ENCODE measurements around the gene YY1.
A peak's percentile ranks its signal among the peaks of the same experiment; 100 is the strongest.

YY1 gene

DNA sequence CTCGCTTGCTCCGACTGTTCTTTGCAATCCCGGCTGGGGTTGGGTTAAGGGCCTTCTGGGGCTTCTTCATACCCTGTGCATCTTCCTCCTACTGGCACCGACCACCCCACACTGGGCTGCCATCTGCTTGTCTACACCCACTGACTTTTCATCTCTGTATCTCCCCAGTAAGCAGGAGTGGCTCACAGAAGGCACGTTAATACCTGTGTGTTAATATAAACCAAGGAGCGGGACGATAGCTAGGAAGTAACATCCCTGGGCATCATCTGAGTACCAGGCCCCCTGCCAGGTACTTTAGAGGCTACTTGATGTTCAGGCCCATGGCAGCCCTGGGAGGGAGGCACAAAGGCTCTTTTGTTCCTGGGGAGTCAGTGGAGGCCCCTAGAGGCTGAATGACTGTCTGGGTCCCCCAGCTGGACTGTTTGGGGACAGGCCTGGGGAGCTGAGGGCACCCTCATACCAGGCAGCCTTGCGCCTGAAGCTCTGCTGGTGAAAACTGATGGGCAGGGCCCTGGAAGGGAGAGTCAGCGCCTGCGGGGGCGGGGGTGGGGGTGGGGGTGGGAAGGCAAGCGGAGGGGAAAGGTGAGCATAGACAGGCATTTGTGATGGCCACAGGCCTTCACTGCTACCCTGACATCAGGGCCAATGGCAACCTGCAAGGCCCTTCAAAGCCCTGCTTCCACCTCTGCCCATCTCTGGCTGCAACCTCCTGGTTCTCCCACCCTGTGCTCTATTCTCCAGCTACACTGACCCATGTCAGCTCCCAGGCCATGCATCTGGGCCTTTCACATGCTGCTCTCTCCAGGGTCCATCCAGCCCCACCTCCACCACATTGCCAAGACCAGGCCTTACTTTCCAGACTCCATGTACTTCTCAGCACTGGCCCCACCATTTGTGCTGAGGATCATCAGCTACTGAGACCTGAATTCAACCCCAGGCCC is 45.3 kb upstream of the YY1 start:
- no peak for DNase-seq (ENCODE audit: low spot score)
- TF ChIP-seq, protein P1, sequence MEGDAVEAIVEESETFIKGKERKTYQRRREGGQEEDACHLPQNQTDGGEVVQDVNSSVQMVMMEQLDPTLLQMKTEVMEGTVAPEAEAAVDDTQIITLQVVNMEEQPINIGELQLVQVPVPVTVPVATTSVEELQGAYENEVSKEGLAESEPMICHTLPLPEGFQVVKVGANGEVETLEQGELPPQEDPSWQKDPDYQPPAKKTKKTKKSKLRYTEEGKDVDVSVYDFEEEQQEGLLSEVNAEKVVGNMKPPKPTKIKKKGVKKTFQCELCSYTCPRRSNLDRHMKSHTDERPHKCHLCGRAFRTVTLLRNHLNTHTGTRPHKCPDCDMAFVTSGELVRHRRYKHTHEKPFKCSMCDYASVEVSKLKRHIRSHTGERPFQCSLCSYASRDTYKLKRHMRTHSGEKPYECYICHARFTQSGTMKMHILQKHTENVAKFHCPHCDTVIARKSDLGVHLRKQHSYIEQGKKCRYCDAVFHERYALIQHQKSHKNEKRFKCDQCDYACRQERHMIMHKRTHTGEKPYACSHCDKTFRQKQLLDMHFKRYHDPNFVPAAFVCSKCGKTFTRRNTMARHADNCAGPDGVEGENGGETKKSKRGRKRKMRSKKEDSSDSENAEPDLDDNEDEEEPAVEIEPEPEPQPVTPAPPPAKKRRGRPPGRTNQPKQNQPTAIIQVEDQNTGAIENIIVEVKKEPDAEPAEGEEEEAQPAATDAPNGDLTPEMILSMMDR (conservative IDR thresholded peaks at IDR 0.05; ENCODE audit: low read depth), result no peak
- POLR2A ChIA-PET (ENCODE audit: low non-redundant PET), result interaction anchor here (0.6 kb wide), 1 partner anchor 1284 kb away, joined by 4 read pairs; no protein-coding TSS in a partner anchor
- H3K27ac ChIP-seq, result peak overlapping the region; percentile 86
- CTCF ChIA-PET, result interaction anchor here (0.5 to 3.5 kb wide), 18 partner anchors 11 to 231 kb away, joined by 3 to 25 read pairs (median 3); no protein-coding TSS in a partner anchor

GRCh38 chr14:100199240-100199860 is 39.6 kb upstream of the YY1 start:
- TF ChIP-seq, protein P1 (conservative IDR thresholded peaks at IDR 0.05; ENCODE audit: low read depth), result no peak
- ChIA-PET CTCF (interaction anchor here (0.7 kb wide), 1 partner anchor 79 kb away, joined by 4 read pairs; no protein-coding TSS in a partner anchor), POLR2A (ENCODE audit: low non-redundant PET) (interaction anchor here (0.7 kb wide), 1 partner anchor 13 kb away, joined by 13 read pairs; no protein-coding TSS in a partner anchor)
- peak overlapping the region; percentile 37 for H3K27ac ChIP-seq
- DNase-seq (ENCODE audit: low spot score), result peak; percentile 30

DNA sequence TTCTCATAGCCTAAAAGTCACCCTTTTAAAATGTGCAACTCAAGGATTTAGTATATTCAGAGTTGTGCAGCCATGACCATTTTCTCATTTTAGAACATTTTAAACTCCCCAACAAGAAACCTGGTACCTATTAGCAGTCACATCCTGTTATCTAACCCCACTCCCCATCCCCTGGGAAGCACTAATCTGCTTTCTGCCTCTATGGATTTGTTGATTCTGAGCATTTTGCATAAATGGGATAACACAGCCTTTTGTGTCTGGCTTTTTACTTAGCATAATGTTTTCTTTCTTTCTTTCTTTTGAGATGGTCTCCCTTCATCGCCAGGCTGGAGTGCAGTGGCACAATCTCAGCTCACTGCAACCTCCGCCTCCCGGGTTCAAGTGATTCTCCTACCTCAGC is 38.6 kb upstream of the YY1 start:
- TF ChIP-seq, protein P1 (conservative IDR thresholded peaks at IDR 0.05; ENCODE audit: low read depth), result no peak
- DNase-seq (ENCODE audit: low spot score), result no peak
- CTCF ChIA-PET, result no interaction called here
- POLR2A ChIA-PET (ENCODE audit: low non-redundant PET), result no interaction called here
- H3K27ac ChIP-seq, result no peak overlapping the region

GRCh38 chr14:100201701-100202100 is 37.2 kb upstream of the YY1 start:
- ChIA-PET POLR2A (ENCODE audit: low non-redundant PET) (no interaction called here), CTCF (no interaction called here)

DNA sequence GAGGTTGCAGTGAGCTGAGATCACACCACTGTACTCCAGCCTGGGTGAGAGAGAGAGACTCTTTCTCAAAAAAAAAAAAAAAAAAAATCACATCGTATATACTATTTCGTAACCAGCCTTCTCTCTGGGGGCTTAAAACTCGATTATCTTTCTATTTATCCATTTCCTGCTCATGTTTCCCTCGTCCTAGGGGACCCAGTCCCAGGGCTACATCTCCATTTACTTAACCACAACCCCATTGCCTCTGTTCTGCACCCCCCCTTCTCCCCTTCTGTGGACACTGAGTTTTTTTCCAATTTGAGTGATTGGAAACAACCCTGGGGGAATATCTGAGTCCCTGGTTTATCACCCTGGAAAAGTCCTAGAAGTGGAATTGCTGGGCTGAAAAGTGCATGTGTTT is 36.2 kb upstream of the YY1 start:
- no peak for DNase-seq (ENCODE audit: low spot score)
- CTCF ChIA-PET, result no interaction called here
- POLR2A ChIA-PET (ENCODE audit: low non-redundant PET), result no interaction called here
- TF ChIP-seq, protein P1 (conservative IDR thresholded peaks at IDR 0.05; ENCODE audit: low read depth), result no peak
- no peak overlapping the region for H3K27ac ChIP-seq

More at GRCh38 chr14:100201701-100202100, 37.2 kb upstream of the YY1 start:
- TF ChIP-seq, protein P1 (conservative IDR thresholded peaks at IDR 0.05; ENCODE audit: low read depth), result no peak
- H3K27ac ChIP-seq, result no peak overlapping the region
- no peak for DNase-seq (ENCODE audit: low spot score)

DNA sequence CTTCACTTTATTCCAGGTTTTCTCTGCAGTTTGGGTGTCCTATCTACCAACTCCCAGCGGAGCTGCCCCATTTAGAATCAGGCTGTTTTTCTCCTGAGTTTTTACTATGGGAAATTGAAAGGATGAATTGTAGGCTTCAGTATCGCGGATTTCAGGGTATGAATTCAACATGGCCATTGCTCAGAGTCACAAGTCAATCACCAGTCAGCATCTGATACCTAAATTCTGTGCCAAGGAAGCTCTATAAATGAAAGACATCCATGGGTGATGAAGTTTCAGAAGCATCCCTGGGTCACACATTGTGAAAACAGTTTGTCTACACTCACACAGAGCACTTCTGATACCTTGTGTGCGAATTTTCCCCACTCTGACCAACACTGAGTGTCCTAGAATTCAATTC is 35.8 kb upstream of the YY1 start:
- ChIA-PET POLR2A (ENCODE audit: low non-redundant PET) (no interaction called here), CTCF (interaction anchor here (2.1 kb wide), 1 partner anchor 10 kb away, joined by 9 read pairs; no protein-coding TSS in a partner anchor)
- DNase-seq (ENCODE audit: low spot score), result no peak
- H3K27ac ChIP-seq, result no peak overlapping the region
- TF ChIP-seq, protein P1 (conservative IDR thresholded peaks at IDR 0.05; ENCODE audit: low read depth), result no peak

All from RWPE1 (cell line).